HG02870 (cell line): Measurements from ENCODE around the gene ATP1B3.
"Not testable (repeated sequence)": the region's sequence is repeated elsewhere in the genome, so short reads cannot be mapped to it uniquely, and the experiment has no call there.

ENCODE experiments used
- ATAC-seq: cut with Tn5 transposase; IDR thresholded peaks from one replicate; pipeline ENCODE4 v1.9.1; 2021; ENCODE audit warnings: mild to moderate bottlenecking, moderate library complexity; ENCODE audit not compliant: unreplicated experiment

Gene ATP1B3

DNA sequence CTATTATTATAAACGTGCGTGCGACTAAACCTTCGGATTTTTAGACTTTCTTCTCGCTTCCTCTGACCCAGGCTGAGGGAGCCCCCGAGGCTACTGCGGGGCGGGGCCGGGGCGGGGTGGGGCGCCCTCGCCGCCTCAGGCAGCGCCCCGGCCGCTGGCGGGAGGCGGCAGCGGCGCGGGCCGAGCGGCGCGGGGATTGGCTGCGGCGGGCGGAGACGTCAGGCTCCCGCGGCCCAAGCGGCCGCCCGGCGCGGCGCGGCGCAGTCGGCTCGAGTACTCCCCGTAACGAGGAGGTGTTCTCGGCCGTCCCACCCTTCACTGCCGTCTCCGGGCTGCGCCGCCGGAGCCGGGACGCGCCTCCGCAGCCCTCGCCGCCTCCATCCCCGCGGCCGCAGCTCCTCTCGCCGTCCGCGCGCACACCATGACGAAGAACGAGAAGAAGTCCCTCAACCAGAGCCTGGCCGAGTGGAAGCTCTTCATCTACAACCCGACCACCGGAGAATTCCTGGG lies at the start of gene ATP1B3:
Gene ATP1B3 (plus strand): TSS at position 263 of the 510 bp plus-strand sequence. CDS start 159 bp downstream, at position 422.
- ATAC-seq = peak; percentile 72

DNA sequence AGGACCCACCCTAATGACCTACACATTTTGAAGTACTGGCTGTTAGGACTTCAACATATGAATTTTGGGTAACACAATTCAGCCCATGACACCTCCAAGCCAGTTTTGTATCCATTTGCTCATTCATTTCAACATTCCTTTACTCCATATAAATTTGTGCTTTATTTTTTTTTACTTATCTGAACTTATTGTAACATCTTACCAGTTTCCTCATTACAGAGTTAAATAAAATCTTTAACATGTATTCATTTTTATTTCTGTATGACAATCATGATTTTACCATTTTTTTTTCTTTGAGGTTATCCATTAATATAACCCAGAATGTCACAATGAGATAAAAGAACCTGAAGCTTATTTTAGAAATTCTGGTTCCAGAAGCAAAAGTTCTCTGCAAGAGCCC lies 48.0 kb upstream of the ATP1B3 start:
- no peak for ATAC-seq

DNA sequence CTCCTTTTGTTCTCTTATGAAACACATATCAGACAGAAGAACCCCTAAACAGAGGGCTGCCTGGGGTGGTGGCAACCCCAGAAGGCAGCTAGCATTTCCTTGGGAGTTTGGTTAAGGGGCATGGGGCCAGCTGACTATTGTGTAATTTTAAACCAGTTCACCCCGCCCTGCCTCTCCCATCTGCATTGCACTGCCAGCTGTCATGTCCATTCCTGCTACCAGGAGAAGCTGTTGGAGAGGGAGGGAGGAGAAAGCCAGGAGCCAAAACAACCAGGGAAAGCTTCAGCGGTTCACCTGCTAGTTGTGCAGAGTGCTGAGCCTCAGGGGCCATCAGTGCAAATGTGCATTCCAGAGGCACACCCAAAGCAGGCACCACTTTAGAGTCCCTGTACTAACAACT lies 47.6 kb upstream of the ATP1B3 start:
- ATAC-seq = no peak

DNA sequence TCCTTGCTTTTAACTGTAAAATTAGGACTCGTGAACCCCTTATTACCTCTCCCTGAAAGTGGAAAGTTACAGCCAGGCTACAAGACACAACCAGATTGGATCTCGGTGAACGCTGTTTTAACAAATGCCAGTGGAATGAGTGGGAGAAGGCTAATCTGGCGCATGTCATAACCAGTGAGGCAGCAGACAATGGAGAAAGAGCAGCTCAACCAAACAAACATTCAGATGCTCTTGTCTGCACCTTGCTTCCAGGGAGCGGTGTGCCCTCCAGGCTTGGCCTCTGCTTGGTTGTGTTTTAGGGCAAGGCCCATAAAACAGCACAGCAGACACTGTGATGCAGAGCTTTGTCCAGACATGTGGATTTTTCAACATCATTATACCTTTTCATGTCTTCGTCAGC lies 45.9 kb upstream of the ATP1B3 start:
- no peak for ATAC-seq

DNA sequence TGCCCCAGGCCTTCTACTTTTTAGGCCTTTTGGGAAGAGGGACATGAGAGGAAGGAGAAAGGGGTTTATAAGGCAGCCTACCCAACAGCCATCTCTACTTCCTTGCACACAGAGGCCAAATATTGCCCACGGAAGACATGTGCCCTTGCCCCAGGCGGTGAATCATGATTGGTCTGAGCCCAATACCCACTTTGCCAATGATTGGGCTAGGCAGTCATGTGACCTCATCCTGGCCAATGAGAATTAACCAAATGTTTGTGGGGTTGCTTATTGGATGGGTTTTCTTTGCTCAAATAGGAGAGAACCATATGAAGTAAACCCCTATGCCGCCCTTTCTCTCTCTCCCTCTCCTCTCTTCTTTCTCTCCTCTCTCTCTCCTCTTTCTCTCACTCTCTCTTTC lies 42.2 kb upstream of the ATP1B3 start:
- no peak for ATAC-seq

DNA sequence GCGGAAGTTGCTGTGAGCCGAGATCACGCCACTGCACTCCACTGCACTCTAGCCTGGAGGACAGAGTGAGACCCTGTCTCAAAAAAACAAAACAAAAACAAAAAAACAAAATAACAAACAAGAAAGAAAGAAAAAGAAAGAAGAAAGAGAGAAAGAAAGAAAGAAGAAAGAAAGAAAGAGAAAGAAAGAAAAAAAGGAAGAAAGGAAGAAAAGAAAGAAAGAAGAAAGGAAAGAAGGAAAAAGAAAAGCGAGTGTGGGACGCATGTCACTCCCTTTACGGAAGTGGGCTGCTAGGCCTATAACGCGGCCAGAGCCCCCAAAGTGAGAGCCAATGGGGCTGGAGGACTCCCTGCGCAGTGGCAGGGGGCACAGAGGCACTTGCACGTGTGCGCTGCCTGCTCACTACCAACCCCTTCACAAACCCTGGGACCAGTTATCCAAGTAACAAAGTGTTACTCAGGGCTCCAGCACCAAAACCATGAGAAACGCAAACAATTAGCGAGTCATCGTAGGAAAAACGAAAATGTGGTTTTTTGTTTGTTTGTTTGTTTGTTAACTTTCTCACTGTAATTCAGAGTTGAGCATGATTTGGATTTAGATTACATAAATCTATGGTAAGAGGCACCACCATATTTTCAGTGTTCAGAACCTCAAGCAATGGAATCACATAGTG lies 40.8 kb upstream of the ATP1B3 start:
- ATAC-seq = no peak

DNA sequence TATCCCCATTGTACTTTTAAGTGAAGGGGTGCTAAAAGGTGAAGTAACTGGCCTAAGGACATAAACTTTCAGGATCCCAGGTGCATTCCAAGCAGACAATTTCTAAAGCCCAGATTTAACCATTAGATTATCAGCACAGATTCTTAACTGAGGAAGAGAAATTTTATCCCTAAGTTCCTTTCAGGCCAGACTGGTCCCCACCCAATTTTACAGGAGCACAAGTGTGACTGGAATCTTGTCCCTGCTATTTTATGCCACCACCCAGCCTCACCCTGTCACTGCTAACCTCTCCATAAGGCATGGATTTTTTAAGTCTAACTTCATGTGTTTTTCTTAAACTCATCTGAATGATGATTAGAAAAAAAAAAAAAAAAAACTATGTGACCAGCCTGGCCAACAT lies 37.1 kb upstream of the ATP1B3 start:
- no peak for ATAC-seq

DNA sequence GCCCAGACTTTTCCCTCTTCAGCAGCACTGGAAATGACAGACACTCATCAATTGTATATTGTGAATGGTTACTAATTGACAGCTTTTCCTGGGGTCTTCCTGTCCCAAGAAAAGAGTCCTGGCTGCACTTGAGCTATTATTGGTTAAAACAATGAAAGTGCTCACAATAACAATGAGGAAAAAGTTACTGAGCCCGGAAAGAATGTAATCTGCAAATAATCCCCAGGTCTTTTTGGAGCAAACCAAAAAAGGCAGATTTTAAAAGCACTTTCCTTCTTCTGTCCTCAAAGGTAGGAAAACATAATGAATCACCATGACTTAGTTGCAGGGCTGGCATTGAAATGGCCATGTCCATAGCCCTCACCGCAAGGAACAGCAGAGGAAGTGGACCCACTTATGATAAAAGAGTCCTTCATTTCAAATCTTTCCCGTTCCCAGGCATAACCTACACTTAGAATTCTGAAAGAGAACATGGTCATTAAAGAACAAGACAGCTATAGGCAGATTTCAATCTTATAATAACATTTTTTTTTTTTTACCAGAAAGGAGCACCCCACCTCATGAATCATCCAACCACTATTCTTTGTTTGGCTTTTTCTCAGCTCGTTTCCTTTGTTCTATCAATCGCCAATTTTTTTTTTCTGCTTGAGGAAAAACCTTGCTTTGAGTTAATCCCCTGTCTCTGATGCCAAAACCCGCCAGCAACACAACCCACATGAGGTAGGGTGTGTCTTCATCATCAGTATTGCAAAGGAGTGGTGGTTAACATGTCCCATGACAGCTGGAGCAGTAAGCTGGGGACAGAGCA lies 35.5 kb upstream of the ATP1B3 start:
- ATAC-seq = no peak

DNA sequence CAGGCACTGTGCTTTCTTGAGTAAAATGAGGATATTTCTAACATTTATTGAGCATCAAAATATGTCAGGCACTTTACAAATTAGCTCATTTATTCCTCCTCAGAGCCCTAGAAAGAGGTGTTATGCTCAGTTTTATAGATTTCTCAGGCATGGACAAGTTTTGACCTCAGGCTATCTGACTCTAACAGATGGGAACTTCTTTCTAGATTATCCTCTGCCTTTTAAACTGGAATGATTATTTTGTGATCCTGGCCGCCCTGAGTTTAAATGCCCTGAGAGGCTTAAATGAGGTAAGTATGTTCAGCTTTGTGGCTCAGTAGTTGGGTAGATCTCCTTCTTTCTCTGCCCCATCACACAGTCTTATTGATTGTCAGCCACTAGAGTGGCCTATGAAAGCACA lies 32.3 kb upstream of the ATP1B3 start:
- no peak for ATAC-seq

DNA sequence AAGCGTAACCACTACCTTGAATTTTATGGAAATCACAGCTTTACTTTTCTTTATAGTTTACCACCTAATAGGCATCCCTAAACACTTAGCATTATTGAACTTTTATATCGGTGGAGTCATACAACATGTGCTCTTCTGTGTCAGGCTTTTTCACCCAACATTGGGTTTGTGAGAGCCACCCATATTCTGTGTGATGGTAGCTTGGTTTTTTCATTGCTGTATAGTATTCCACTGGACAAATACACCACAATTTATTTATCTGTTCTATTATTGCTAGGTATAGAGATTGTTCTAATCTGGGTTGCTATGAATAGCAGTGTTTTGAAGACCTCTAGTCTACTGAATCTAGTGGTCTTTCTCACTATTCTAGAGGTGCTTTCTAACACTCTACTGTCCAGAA lies 31.6 kb upstream of the ATP1B3 start:
- ATAC-seq = no peak

DNA sequence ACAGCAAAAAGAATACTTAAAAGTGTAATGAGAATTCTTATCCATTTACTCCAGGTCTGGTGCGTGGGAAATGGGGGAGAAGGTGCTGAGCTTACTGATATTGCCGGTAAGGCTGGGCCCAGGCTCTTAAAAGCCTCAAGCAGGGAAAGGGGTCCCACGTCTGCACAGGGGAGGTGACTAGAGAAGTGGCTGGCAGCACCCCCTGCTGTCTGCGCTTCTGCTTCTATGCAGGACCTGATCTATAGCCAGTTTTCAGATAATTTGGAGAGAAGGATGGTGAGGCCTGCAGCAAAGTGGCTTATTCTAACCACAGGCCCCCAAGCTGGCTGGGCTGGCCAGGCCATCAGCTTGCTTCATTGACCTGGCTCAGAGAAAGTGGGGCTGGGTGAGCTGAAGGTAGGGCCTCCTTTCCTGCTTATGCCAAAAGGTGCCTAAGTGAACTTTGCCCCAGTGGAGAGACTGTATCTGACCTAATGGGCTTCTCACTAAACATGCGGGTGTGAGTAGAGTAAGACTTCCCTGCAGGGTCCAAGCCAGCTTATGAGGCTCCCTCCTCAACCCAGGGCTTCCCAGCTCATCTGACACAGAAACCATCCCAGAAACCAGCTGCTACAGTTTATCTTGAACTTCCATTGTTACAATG lies 30.9 kb upstream of the ATP1B3 start:
- ATAC-seq = no peak

DNA sequence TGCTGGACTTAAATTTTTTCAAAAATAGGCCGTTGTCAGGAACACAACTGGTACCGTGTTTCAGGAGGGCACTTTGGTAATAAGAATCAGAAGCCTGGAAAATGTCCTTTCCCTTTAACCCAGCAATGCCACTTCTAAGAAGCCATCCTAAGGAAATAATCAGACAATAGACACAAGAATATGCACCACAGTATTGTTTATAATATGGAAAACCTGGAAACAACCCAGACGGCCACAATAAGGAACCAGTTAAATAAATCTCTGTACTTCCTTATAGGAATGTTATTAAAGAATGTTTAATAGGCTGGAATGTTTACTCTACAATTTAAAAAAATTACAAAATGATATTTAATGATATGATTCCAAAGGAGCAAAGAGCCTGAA lies 30.4 kb upstream of the ATP1B3 start:
- no peak for ATAC-seq

DNA sequence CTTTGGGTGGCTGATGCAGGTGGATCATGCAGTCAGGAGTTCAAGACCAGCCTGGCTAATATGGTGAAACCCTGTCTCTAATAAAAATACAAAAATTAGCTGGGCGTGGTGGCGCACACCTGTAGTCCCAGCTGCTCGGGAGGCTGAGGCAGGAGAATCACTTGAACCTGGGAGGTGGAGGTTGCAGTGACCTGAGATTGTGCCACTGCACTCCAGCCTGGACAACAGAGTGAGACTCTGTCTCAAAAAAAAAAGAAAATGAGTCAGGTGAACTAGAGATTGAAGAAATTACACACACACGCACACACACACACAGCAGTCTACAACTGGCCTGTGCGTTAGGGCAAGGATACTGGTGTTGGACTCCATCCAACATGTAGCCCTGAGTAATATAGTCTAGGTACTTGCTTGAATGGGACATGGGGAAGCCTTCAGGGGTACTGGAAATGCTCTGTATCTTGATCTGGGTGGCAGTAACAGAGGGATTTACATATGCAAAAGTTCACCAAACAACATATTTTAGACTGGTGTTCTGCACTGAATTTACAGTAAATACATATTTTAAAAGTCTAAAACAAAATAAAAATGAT lies 28.2 kb upstream of the ATP1B3 start:
- ATAC-seq = not testable (repeated sequence)

DNA sequence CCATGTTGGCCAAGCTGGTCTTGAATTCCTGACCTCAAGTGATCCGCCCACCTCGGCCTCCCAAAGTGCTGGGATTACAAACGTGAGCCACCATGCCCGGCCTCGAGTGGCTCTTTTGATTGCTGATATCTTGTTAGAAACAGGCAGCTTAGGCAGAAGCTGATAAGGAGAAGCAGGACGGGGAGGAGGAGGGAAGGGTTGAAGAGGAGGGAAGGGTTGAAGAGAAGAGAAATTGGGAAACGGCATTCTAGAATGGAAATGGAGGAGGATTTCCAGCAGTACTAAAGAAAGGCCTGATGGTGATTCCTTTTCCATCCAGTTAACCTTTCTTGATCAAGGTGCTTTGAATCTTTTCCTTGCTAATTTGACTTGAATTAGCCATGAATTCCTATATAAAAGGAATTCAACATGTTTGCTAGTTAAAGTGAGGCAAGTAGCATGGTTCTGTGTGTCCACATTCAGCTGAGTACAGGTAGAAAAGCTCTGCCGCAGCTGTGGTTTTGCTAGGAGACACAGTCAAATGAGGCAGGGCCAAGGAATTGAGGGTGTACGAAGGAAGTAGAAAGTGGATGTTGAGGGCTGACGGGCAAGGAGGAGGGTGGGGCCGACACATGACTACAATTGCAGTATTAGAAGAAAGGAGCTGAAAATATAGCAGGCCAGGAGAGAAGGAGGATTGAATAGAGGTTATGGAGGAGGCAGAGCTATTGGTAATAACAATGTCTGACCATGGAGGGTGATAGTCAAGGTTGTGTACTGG lies 27.2 kb upstream of the ATP1B3 start:
- ATAC-seq = no peak

DNA sequence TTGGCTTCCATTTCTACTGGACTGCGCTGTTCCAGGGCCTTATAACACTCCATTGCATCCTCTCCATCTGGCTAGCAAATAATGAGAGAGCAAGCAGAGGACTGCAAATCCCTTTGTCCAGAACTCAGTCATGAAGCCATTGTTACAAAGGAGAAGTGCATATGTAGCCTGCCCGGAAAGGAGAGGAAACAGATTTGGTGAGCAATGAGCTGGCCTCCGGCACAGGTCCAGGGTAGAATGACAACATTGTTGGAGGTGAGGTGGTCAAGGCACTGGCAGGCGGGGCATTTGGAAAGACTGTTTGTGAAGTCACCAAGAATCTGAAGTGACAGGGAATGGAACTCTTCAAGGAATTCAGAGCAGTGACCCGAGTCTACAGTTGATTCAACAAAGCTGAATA lies 25.0 kb upstream of the ATP1B3 start:
- no peak for ATAC-seq

DNA sequence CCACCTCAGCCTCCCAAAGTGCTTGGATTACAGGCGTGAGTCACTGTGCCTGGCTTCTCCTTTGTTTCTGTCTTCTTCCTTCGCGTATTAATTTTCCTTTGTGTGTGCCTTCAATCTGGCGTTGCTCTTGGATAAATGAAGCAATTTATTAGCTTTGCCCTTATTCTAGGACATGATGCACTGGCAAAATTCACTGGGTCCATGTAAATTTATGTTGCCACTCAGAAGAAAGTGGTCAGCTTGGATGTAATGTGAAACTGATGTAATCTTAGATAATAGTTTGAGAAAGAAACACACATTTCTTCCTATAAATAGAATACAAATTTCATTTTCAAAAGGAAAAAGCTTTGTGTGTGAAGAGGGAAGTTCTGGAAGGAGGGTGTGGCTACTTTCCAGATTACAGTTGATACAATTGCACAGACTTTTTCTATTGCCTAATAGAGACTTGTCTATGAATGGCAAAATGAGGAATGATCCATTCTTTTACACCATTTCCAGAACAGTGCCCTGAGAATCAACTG lies 23.3 kb upstream of the ATP1B3 start:
- ATAC-seq = no peak

DNA sequence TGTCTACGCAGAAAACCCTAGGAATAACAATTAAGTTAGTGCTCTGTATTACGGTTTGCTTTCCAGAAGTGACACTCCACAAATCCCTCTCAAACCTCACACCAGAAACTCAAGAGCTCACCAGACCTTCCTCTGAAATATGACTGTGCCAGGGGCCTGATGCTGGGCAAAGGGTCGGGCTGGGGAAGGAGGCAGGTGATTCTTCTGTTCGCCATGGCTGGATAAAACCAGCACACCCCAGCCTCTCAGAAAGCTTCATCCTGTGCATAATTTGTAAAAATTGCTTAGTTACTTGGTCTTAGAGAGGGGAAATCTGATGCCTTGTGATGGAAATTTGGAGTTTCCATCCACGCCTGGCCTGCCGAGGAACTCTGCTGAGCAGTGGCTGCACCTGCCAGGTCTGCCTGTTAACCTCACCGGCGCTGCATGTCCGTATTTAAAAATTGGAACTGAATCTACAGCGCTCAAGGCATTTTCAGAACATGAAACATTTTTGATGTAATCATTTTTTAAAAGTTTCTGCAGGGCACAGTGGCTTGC lies 22.7 kb upstream of the ATP1B3 start:
- ATAC-seq = no peak

DNA sequence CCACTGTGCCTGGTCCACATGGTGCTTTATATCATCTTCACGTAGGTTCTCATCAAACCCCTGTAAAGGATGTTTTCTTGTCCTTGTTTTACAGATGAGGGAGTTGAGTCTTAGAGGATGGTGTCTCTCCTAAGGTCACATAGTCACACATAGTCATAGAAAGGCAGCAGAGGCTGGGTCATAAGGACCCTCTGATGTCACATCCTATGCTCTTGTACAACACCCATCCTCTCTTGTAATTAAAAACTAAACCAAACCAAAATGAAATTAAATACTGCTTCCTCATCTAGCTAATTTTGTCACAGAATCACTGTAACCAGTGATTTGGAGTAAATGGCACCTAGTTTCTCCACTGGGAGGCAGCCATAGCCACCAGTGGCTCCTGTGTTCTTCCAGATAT lies 21.8 kb upstream of the ATP1B3 start:
- ATAC-seq = no peak

DNA sequence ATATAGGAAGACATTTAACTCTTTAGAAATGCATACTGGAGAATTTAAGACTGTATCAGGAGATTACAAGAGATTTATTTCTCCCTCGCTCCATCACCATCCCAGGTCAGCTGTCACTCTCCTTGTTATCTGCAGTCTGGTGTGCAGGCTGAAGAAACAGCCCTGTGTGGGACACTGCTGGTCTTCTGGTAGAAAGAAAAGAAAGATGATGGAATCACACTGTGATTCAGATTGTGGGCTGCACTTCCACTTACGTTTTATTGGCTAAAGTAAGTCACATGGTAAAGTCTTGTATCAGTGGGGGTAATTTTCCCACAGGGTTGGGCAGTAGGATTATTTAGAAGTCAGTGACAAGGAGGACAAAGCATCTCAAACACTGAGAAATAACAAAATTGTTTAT lies 18.1 kb upstream of the ATP1B3 start:
- no peak for ATAC-seq

DNA sequence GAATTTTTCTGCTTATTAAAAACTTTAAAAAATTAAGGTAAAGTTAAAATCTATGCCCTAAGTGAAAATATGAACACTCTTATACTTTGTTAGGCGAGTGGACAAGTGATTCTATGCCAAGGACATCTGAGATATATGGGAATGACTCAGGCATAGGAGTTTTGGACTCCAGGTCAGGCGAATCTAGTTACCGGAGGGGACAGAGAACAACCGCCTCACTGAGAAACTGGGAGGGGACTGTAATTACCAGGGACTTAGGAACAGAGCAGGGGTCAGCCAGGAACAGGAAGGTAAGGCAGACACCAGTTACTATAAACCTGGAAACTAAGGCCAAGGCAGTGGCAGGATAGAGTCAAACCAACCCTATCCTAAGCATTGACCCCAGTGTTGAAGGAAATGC lies 16.8 kb upstream of the ATP1B3 start:
- no peak for ATAC-seq
